GM19455 (cell line): ENCODE measurements around the gene VSIG10.
"Not testable (repeated sequence)": the region's sequence is repeated elsewhere in the genome, so short reads cannot be mapped to it uniquely, and the experiment has no call there.

Source experiments
- ATAC-seq: cut with Tn5 transposase; IDR thresholded peaks from one replicate; pipeline ENCODE4 v1.9.1; 2021; ENCODE audit not compliant: unreplicated experiment

The VSIG10 gene

DNA sequence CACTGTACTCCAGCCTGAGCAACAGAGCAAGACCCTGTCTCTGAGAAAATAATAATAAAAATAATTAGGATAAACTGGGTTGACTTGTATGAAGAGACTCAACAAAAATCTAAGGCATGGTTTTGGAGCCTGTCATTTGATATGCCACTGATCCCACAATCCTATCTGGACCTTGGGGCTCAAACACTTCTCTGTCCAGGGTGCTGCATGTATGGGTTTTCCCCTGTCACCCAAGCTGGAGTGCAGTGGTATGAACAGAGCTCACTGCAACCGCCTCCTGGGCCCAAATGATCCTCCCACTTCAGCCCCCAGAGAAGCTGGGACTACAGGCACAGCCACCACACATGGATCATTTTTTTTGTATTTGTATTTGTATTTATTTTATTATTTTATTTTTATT, 5.3 kb upstream of the VSIG10 start:
- ATAC-seq = no peak

- no peak for ATAC-seq
Measured at GRCh38 chr12:118107694-118108093, 3.9 kb upstream of the VSIG10 start.

GRCh38 chr12:118107011-118107410, 3.2 kb upstream of the VSIG10 start:
- no peak for ATAC-seq

- ATAC-seq = no peak
Measured at GRCh38 chr12:118103201-118103600, 610 bp downstream of the VSIG10 start.

GRCh38 chr12:118102609-118103008, 1.2 kb downstream of the VSIG10 start:
- no peak for ATAC-seq

GRCh38 chr12:118102070-118102469, 1.7 kb downstream of the VSIG10 start:
- no peak for ATAC-seq

GRCh38 chr12:118101051-118101450, 2.8 kb downstream of the VSIG10 start:
- no peak for ATAC-seq

DNA sequence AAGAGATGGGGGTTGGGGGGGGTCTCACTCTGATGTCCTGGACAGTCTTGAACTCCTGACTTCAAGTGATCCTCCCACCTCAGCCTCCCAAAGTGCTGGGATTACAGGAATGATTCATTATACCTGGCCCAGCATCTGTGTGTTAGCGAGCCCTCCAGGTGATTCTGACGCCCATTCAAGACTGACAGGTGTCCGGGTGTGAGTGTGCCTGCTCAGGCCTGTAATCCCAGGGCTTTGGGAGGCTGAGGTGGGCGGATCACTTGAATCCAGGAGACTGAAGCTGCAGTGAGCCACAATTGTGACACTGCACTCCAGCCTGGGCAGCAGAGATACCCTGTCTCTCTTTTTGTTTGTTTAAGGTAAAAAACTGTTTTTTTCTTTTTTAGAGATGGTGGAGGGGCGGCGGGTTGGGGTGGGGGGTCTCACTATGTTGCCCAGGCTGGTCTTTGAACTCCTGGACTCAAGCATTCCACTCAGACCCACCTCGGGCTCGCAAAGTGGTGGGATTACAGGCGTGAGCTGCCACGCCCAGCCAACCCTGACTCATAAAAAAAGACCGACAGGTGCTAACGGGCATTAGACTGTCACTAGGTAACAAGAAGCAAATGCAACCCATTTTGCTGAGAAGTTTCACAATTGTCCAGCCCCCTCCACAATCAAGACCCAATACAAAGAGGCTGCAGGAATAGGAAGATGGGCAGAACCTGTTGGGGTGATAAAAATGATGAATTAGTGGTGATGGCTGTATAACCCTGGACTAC, 4.7 kb downstream of the VSIG10 start:
- ATAC-seq = no peak

- no peak for ATAC-seq
Measured at GRCh38 chr12:118098401-118098800, 5.4 kb downstream of the VSIG10 start.

DNA sequence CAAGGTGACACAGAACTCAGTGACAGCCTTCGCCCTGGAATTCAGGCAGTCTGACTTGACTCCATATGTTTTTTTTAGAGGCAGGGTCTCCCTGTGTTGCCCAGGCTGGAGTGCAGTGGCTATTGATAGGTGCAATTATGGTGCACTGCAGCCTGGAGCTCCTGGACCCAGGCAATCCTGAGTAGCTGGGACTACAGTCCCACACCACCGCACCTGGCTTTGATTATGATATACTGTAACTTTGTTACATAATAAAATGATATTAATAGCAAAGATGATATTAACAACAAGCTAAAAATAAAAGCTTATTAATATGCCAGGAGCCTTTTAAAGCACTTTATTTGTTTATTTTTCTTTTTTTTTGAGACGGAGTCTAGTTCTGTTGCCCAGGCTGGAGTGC, 9.8 kb downstream of the VSIG10 start:
- no peak for ATAC-seq

DNA sequence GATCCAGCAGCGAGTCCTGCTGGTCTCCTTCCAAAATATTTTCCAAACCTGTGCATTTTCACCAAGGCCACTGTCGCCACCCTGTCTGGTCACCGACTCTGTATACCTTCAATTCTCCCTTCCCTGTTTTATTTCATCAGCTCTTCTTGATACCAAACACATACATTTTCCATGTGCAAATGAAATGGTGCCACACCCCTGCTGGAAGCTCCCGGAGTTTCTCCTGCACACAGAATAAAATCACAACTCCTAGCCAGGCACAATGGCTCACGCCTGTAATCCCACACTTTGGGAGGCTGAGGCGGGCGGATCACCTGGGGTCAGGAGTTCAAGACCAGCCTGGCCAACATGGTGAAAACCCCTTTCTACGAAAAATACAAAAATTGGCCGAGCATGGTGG, 14.0 kb downstream of the VSIG10 start:
- no peak for ATAC-seq

- ATAC-seq = no peak
Measured at GRCh38 chr12:118082161-118082560, 21.6 kb downstream of the VSIG10 start.

GRCh38 chr12:118081521-118081920, 22.3 kb downstream of the VSIG10 start:
- ATAC-seq = not testable (repeated sequence)

- no peak for ATAC-seq
Measured at GRCh38 chr12:118073768-118074167, 30.0 kb downstream of the VSIG10 start.

DNA sequence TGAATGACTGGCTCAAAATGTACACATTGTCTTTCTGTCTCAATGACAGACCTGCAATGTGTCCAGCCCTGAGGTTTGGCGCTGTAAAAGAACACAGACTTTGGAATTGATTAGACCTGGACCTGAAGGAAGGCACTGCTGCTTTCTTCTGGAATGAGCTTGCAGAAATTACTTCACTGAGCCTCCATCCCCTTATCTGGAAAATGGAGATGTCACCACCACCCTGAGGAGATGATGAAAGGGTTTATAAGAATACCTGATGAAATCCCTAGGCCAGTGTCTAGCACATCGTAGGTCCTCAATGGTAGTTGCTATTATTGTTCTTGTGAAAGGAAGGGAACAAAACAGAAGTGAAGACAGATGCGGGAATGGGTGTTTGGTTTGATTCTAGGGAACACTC, 33.2 kb downstream of the VSIG10 start:
- ATAC-seq = no peak

DNA sequence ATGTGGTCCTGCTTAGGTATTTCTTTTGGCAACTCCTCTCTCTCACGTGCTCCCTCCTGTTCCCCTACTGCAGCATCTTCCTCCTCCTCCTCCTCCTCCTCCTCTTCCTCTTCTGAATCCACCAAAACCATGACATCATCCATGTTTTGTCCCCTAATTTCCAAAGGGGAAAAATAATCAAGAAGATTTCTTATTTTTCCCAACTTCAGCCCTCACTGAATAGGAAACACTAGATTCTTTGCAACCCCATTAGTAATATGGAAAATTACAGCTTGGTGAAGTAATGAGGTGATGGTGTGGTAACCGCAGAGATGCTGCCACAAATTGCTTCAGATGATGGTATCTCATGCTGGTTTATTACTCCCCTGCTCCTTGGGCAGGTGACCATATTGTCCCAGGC, 35.4 kb downstream of the VSIG10 start:
- no peak for ATAC-seq

- ATAC-seq = no peak
Measured at GRCh38 chr12:118065380-118065779, 38.4 kb downstream of the VSIG10 start.

DNA sequence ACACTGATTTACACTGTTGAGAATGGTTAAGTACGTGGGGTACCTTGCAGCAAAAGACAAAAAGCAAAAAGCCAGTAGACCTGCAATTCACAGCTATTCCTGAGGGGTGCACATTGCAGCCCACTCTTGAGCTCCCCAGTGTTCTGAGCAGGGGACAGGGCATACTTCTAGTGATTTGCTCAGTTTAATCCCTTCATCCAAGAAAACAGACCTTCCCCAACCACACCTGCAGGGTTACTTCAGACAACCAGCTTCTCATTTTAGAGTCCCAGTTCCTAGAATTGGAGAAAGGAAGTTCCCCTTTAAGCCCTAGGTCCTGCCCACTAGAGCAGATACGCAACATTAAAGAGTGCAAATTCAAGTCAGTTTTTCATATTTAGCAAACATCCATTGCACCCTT, 39.2 kb downstream of the VSIG10 start:
- ATAC-seq = no peak

GRCh38 chr12:118063576-118064391, 40.0 kb downstream of the VSIG10 start:
- ATAC-seq = no peak

- ATAC-seq = no peak
Measured at GRCh38 chr12:118061873-118062843, 41.7 kb downstream of the VSIG10 start.
